HG03135 (cell line): Measurements from ENCODE around the gene GALNT2.

ENCODE experiments used
- ATAC-seq: cut with Tn5 transposase; IDR thresholded peaks from one replicate; pipeline ENCODE4 v1.9.1; 2021; ENCODE audit warnings: mild to moderate bottlenecking, moderate library complexity; ENCODE audit not compliant: unreplicated experiment

GALNT2 gene

DNA sequence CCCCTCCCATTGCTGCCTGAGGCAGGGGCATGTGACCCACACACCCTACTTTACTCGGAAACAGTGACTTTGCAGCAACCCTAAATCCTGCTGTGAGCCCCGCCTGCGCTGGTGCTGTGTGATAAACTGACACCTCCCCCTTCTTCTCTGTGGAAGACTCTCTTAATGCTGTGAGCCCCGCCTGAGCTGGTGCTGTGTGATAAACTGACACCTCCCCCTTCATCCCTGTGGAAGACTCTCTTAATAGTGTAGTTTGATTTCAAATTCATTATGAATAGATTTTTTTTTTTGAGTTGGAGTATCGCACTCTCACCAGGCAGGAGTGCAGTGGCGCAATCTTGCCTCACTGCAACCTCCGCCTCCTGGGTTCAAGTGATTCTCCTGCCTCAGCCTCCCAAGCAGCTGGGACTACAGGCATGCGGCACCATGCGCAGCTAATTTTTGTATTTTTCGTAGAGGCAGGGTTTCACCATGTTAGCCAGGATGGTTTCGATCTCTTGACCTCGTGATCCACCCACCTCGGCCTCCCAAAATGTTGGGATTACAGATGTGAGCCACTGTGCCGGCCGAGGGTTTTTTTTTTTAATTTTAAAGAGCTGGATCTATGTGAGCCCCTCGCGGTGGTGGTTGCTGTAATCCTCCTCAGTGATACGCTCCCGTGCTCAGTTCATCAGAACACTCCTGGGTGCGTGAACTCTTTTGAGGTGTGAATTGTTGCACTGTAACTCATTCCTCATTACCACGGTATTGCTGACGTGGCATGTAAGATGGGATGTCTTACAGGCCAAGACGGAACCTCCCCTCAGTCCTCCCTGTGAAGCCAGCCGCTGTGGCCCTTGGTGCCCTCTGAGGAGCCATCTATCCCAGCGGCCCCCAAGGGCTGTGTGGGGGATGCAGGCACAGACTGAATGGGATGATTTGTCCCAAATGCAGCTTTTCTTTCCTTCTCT lies 60.3 kb downstream of the GALNT2 start:
- no peak for ATAC-seq

DNA sequence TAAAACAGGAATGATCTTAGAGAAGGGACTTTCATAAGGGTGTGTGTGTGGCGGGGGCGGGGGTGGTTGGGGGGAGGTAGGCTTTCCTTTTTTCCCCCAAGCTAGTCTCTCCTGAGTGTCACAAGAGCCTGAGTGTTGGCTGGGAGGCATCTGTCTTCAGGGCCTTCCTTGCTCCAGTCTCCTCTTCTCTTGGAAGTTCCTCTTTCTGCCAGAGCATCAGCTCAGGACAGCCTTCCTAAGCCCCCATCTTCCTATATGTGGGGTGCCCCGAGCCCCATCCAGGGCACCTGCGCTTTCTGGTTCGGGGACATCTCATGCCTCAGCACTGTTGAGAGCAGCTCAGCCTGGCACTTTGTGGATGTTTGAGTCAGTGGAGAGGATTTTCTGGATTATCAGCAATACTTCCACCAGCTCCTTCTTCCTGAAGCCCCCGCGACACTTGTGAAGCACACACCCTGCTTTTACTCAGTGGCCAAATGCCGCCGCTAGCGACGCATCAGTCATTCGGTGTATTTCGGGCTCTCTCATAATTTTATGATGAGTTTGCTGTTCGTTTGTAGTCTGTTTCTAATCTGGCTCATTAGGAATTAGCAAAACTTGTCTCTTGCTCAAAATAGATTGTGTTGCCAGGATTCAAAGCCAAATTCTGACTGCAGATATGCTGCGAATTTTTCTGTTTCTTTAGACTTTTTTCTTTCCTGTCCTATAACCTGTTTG lies 61.7 kb downstream of the GALNT2 start:
- no peak for ATAC-seq

DNA sequence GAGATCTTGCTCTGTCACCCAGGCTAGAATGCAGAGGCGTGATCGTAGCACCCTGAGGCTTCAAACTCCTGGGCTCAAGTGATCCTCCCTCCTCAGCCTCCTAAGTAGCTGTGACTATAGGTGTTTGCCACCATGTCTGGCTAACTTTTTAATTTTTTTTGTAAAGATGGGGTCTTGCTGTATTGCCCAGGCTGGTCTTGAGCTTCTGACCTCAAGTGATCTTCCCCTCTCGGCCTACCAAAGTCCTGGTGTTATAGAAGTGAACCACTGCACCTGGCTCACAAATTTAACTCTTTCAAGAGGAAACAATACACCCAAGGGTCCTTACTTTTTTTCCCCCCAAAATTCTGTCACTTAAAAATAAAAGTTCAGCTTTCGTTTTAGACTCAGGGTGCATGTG lies 62.3 kb downstream of the GALNT2 start:
- no peak for ATAC-seq

DNA sequence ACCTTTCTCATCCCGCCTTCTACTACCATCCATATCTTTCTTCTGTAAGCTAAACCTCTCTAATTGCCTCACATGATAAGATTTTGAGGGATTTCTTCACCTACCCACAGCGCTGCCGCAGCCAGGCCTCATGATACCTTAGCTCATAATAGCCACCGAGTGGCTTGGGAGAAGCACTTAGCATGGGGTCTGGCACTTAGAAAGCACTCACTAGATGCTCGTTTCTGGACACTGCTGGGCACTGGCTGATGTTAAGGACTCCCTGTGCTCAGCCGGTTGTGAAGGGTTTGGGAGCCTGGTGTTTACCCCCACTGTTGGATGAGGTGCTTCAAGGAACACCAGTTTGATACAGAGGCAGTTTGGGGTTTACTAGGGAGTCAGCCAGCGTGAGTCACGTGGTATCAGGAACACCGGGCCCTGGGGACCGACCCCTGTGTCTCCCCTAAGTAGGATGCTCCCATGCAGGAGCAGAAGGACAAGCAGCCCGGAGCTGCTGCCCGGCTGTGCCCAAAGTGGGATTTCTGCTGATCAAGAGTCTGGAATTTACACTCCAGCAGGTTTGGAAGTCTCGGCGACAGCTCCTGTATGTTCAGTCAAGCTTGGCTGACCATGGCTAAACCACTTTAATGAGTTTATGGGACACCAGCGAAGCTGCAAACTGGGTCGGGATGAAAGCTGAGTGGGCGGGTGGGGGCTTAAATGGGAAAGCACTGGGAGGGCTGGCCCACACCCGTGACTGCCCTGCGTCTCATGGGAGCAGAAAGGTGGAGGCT lies 63.3 kb downstream of the GALNT2 start:
- ATAC-seq = no peak

DNA sequence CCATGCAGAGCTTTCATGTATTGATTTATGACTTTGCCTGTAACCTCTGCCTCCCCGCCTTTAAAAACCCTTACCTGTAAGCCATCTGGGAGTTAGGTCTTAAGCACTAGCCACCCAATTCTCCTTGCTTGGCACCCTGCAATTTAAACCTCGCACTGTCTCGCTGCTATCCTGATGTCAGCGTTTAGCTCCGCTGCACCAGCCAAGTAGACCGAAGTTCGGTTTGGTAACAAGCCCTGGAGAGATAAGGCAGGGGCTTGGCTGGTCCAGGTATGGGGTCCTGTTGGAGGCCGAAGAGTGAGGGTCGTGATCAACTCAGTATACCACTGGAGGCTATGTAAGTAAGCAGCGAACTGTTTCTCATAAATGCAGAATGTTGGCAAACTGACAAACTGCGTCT lies 64.4 kb downstream of the GALNT2 start:
- ATAC-seq = no peak

DNA sequence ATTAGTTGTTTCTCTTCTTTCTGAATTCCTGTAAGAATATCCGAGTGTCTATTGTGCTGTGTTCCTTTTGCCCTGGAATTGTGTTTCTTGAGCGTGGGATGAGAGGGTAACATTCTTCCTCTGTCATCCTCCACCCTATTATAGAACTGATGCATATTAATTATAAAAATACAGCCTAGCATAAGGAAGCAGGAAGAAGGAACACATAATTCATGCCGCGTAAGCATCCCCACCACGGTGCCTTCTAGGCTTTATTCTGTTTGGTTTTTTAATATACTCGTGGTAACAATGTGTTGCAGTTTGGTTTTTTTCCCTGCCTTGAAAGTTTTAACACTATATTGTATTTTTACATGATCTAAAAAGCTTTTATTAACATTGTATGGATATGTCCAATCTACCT lies 65.7 kb downstream of the GALNT2 start:
- ATAC-seq = no peak

DNA sequence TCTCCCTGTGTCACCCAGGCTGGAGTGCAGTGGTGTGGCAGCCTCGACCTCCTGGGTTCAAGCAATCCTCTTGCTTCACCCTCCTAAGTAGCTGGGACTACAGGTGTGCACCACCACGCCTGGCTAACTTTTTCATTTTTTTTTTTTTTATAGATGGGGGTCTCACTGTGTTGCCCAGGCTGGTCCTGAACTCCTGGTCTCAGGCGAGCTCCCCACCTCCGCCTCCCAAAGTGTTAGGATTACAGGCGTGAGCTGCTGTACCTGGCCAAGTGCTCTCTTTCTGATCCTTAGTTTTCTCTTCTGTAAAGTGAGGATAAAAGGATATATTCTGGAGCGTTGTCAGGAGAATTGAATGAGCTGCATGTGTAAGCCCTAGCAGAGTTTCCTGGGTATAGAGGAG lies 68.7 kb downstream of the GALNT2 start:
- ATAC-seq = no peak

DNA sequence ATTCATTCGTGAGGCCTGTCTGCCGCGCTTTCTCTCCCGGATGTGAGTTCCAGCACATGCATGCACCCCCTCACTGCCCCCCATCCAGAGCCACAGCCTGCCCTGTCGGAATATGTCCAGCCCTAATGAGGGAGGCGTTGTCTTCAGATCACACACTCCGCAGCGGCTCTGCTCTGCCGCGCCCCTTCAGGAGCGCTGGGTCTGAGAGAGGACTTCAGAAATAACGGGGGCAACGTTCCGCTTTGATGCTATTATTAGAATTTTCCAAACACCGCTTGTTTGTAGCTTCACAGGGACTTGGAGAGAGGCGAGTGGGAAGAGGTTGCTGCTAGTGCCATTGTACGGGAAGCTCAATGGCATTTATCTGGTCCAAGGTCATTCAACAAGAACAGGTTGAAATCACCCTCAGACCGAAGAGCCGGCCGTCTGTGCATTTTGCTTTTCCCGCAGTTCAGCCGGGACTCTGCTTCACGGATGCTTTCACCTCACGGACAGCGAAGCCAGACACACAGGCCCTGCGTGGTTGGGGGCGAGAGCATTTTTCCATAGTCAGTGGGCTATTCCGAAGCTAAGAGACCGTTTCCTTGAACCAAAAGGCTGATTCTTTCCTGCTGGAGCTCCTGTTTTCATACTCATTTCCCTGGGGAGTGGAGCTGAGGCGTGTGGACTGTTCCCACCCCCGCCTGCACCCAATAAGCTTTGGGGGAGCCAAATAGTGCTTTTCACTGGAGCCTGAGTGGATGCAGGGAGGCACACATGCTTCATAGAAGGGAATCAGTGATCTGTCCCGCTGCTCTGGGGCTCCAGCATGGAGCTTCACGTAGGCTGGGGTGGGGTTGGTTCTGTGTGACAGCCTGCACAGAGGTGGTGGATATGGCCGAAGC lies 69.7 kb downstream of the GALNT2 start:
- ATAC-seq = no peak

DNA sequence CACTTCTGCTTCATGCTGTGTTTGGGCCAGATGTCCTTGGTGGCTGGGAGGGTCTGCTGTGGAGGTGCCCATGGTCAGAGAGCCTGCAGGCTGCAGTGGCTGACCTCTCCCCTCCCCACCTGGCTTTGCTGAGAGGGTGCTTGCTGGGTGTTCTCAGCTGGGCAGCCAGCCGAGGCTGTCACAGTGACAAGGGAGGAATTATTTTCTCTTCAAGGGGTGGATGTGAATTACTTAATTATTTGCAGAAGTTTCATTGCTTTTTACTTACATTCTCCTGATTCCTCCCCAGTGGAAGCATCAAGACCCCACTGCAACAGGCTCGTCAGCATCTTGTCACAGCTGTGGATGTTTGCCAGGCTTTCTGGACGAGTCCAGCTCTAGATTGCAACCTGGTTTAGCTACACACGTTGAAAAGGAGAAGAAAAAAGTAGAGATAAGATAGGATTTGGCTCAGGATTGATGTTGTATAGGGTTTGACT lies 70.3 kb downstream of the GALNT2 start:
- ATAC-seq = no peak

DNA sequence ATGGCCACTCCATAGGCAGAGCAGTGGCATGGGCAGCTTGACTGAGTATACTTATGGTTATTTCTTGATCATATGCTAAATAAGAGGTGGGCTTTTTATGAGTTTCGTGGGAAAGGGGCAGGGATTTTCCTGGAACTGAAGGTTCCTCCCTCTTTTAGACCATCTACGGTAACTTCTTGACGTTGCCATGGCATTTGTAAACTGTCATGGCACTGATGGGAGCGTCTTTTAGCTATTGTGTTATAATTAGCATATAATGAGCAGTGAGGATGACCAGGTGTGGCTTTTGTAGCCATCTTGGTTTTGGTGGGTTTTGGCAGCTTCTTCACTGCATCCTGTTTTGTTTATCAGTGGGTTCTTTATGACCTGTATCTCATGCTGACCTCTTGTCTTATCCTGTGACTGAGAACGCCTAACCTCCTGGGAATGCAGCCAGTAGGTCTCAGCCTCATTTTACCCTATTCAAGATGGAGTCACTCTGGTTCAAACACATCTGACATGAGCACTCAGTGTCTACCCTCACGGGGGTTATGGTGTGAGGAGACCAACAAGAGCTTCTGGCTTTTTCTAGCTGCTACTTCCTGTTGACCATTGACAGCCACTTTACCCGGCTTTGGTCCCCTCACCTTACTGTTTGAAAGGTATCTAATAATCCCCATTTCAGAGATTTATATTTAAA lies 71.7 kb downstream of the GALNT2 start:
- no peak for ATAC-seq

DNA sequence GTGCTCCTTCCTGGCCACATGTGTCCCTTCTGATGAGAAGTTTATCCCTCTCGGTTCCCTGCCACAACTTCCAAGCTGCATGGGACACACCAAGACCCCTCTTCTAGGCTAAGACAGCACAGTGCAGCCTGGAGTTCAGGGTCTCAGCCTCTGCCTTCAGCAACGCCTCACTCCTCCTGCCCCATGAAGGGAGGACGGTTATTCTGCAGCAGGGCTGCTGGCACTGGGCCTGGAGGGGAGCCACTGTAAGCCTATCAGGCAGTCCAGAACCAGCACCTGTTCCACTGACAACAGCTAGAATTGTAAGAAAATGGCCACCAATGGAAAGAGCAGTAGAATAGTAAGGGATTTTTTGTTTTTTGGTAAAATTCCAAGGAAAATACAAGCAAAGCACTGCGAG lies 72.3 kb downstream of the GALNT2 start:
- no peak for ATAC-seq

DNA sequence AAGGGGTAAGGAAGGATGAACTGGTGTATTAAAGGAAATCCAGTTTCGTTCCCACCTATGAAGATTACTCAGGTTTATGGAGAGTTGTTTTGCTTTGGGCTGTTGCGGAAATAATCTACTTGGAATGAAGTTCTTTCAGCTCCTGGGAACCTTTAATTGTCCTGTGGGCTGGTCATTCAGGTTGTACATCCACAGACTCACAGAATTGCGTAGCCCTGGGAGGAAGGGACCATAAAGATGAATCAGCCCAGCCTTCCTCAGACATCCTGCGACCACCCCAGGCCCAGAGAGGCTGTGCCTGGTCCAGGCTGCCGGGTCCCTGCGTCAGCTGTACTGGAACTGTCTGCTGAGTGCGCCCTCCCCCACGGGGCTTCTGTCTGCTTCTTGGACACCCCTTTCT lies 72.7 kb downstream of the GALNT2 start:
- no peak for ATAC-seq

DNA sequence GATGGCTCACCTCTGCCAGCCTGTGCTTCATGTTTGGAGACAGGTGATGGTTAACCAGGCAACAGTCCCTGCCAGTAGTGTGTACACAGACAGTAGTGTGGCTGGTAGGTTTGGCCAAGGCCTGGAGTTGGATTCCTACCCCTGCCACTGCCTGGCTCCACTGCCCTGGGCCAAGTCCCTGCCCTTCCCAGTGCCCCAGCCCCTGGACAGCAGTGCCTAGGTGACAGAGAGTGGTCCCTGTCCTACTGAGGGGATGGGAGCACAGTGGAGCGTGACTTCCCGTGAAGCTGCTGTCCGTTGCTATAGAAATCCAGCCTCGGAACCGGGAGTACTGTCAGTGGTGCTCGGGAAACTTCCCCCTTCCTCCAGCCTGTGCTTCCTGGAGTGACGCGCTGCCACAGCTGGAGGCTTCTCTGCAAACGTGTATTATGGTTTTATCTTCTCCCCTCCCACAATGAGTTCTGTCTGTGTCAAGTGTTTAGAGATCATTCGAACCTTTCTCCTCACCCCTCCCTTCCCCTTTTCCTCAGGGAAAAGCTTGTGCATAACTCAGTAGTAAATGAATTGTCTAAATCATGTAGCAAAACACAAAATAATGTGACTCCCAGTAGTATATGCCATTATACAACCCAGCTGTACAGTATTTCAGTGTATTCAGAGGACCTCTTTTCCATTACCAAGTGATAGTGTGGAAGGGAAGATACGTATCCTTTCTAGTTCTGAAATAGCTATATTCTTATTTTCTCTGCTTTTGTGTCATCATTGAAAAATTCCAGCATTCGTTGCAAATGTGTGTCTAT lies 73.4 kb downstream of the GALNT2 start:
- no peak for ATAC-seq

DNA sequence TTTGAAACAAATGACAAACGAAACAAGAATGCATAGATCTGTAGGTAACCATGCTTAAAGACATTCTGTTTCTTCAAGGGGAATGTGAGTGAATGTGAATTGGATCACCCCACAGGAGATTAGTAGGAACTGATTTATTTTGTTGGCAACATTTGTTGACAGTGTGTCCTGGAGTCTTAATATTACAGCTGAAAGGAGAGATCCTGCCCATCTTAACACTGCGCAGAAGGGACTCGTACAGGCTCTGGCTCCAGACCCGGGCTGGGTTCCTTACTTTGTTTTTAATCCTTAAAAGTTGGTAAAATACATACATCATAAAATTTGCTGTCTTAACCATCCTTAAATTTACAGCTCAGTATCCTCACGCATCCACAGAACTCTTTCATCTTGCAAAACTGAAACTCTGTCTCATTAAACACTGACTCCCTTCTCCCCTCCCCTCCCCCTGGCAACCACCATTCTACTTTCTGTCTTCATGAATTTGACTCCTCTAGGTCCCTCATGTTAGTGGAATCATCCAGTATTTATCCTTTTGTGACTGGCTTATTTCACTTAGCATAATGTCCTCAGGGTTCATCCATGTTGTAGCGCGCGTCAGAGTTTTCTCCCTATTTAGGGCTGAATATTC lies 74.1 kb downstream of the GALNT2 start:
- no peak for ATAC-seq

DNA sequence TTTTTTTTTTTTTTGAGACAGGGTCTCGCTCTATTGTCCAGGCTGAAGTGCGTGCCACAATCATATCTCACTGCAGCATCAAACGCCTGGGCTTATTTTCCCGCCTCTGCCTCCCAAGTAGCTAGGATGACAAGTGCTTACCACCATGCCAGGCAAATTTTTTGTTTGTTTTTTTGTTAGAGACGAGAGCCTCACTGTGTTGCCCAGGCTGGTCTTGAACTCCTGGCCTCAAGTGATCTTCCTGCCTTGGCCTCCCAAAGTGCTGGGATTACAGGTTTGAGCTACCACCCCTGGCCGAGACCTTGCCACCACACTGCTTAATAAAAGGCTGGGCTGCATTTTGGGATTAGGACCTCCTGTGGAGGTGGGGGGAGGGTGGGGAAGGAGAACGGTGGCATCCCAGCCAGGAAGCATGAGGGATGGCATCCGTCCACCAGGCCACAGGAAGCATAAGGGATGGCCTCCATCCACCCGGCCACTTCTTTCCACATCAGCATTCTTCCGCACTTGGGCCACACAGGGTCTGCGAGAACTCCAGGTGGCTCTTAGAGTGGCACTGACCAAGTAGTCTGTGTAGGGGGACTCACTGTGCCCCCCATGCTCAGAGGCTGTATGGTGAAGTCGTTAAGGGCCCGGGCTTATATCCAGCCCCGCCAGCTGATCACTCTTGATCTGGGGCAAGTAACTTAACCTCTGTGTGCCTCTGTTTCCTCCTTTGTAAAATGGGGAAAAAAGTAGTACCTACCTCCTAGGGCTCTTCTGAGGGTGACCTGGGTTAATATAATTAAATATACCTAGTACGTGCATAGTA lies 75.0 kb downstream of the GALNT2 start:
- ATAC-seq = no peak

DNA sequence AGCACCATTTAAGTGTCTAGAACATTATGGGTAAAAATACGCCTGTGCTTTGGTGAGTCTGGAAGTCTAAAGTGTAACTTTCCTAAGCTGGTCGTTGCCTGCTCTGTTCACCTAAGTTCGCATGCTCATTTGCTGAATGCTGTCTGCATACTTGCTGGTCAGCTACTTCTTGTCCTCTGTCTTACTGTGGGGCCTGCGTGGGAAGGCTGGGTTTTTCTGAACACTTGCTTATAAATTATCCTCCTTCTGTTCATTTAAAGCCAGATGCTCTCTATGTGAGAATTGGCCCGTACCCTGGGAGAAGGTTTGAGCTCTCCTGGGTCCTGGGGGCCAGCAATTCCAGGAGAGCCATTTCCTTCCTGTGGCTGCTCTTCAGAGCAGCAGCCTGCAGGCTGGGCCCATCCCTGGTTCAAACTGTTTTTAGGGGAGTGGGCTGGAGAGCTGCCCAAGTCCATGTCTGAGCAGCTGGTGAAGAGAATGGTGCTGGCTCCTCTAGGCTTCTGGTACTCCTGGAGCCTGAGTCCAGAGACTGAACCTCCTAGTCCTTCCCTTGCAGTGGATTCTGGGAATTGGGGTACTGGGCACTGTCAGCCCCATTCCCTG lies 75.7 kb downstream of the GALNT2 start:
- no peak for ATAC-seq

DNA sequence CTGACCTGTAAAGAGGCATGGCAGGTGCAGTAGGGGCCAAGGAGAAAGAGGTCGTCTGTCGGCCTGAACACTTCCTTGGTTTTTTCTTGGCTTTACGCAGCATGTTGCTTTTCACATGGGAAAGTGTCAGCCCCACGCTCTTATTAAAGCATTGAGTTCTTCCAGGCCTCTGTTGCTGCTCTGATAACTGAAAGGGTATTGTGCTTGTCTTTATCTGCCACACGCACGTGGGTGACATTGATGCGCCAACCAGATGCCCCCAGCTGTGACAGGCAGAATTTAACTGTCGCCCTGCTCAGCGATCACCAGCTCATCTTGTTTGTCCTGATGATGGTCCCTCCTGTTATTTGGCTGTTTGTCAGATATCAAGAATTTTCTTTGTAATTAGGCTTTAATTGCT lies 76.5 kb downstream of the GALNT2 start:
- no peak for ATAC-seq
